ENCODE data around the gene FAM210B. TPM values are rescaled to one million over a fixed set of nuclear protein-coding genes. Genes with fewer than 3 reads are reported as not detected.

Gene FAM210B
- total and polyA plus RNA-seq, 9 of the 15 experiments (the other 6 are each of a cell fraction or from before 2014, with no cell fraction given), result 12.1 to 87.3 (median 47.6) TPM

DNA sequence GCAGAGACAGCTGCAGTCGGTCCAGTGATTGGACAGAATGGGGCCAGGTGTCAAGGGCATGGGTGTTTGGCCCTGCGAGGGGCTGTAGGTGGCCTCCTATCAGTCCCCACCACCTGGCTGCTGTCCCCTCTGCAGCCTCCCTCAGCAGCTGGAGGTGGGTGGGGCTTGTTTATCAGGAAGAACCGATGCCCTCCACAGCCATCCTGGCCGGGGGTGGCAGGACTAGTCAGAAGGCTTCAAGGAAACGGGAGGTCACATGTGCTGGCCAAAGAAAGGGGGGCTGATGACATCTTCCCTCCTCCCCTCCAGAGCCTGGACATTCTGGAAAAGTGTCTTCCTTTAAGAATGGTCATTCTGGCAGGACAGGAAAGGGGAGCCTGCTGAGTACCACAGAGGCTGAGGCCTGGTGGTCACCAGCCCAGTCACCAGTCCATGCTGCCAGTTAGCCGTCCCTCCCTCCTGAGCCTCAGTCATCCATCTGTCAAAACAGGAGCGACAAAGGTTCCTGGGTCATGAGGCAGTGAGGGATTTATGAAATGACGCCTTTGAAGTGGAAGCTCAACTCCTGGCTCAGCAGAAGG, 4.1 kb downstream of the FAM210B start (continued):
- TF ChIP-seq, protein P1, sequence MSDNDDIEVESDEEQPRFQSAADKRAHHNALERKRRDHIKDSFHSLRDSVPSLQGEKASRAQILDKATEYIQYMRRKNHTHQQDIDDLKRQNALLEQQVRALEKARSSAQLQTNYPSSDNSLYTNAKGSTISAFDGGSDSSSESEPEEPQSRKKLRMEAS (CRISPR knock-in tag; IDR thresholded peaks at IDR 0.05), result peak; percentile 61
- TF ChIP-seq ZNF217 (CRISPR knock-in tag; IDR thresholded peaks at IDR 0.05) (no peak), FOXA3 (CRISPR knock-in tag; conservative IDR thresholded peaks at IDR 0.05 in 1 of 2, IDR thresholded peaks at IDR 0.05 in 1 of 2) (no peak), KAT2B (IDR thresholded peaks at IDR 0.05; ENCODE audit: low read depth, low read length) (no peak), NCOR1 (IDR thresholded peaks at IDR 0.05) (peak; percentile 98), TAF1 (IDR thresholded peaks at IDR 0.05; ENCODE audit: control insufficient read depth, extremely low read depth, insufficient read depth, low read length, severe bottlenecking) (no peak), RBBP5 (IDR thresholded peaks at IDR 0.05; ENCODE audit: borderline replicate concordance, insufficient read depth, low read length, poor library complexity, severe bottlenecking) (no peak), ZNF707 (CRISPR knock-in tag; conservative IDR thresholded peaks at IDR 0.05) (no peak), TRIM24 (IDR thresholded peaks at IDR 0.05) (peak; percentile 98), ZNF354B (CRISPR knock-in tag; IDR thresholded peaks at IDR 0.05) (no peak), HDGF (IDR thresholded peaks at IDR 0.05) (no peak), HCFC1 (IDR thresholded peaks at IDR 0.05; ENCODE audit: low read depth, low read length) (no peak), NR2F6 (CRISPR knock-in tag; IDR thresholded peaks at IDR 0.05) (no peak)
- TF ChIP-seq, protein P2, sequence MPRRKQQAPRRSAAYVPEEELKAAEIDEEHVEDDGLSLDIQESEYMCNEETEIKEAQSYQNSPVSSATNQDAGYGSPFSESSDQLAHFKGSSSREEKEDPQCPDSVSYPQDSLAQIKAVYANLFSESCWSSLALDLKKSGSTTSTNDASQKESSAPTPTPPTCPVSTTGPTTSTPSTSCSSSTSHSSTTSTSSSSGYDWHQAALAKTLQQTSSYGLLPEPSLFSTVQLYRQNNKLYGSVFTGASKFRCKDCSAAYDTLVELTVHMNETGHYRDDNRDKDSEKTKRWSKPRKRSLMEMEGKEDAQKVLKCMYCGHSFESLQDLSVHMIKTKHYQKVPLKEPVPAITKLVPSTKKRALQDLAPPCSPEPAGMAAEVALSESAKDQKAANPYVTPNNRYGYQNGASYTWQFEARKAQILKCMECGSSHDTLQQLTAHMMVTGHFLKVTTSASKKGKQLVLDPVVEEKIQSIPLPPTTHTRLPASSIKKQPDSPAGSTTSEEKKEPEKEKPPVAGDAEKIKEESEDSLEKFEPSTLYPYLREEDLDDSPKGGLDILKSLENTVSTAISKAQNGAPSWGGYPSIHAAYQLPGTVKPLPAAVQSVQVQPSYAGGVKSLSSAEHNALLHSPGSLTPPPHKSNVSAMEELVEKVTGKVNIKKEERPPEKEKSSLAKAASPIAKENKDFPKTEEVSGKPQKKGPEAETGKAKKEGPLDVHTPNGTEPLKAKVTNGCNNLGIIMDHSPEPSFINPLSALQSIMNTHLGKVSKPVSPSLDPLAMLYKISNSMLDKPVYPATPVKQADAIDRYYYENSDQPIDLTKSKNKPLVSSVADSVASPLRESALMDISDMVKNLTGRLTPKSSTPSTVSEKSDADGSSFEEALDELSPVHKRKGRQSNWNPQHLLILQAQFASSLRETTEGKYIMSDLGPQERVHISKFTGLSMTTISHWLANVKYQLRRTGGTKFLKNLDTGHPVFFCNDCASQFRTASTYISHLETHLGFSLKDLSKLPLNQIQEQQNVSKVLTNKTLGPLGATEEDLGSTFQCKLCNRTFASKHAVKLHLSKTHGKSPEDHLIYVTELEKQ (CRISPR knock-in tag; IDR thresholded peaks at IDR 0.05), result no peak
- TF ChIP-seq, protein P3, sequence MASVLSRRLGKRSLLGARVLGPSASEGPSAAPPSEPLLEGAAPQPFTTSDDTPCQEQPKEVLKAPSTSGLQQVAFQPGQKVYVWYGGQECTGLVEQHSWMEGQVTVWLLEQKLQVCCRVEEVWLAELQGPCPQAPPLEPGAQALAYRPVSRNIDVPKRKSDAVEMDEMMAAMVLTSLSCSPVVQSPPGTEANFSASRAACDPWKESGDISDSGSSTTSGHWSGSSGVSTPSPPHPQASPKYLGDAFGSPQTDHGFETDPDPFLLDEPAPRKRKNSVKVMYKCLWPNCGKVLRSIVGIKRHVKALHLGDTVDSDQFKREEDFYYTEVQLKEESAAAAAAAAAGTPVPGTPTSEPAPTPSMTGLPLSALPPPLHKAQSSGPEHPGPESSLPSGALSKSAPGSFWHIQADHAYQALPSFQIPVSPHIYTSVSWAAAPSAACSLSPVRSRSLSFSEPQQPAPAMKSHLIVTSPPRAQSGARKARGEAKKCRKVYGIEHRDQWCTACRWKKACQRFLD (CRISPR knock-in tag; IDR thresholded peaks at IDR 0.05), result peak; percentile 87
- TF ChIP-seq, protein P4, sequence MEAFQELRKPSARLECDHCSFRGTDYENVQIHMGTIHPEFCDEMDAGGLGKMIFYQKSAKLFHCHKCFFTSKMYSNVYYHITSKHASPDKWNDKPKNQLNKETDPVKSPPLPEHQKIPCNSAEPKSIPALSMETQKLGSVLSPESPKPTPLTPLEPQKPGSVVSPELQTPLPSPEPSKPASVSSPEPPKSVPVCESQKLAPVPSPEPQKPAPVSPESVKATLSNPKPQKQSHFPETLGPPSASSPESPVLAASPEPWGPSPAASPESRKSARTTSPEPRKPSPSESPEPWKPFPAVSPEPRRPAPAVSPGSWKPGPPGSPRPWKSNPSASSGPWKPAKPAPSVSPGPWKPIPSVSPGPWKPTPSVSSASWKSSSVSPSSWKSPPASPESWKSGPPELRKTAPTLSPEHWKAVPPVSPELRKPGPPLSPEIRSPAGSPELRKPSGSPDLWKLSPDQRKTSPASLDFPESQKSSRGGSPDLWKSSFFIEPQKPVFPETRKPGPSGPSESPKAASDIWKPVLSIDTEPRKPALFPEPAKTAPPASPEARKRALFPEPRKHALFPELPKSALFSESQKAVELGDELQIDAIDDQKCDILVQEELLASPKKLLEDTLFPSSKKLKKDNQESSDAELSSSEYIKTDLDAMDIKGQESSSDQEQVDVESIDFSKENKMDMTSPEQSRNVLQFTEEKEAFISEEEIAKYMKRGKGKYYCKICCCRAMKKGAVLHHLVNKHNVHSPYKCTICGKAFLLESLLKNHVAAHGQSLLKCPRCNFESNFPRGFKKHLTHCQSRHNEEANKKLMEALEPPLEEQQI (IDR thresholded peaks at IDR 0.05), result peak; percentile 86
- TF ChIP-seq, protein P5, sequence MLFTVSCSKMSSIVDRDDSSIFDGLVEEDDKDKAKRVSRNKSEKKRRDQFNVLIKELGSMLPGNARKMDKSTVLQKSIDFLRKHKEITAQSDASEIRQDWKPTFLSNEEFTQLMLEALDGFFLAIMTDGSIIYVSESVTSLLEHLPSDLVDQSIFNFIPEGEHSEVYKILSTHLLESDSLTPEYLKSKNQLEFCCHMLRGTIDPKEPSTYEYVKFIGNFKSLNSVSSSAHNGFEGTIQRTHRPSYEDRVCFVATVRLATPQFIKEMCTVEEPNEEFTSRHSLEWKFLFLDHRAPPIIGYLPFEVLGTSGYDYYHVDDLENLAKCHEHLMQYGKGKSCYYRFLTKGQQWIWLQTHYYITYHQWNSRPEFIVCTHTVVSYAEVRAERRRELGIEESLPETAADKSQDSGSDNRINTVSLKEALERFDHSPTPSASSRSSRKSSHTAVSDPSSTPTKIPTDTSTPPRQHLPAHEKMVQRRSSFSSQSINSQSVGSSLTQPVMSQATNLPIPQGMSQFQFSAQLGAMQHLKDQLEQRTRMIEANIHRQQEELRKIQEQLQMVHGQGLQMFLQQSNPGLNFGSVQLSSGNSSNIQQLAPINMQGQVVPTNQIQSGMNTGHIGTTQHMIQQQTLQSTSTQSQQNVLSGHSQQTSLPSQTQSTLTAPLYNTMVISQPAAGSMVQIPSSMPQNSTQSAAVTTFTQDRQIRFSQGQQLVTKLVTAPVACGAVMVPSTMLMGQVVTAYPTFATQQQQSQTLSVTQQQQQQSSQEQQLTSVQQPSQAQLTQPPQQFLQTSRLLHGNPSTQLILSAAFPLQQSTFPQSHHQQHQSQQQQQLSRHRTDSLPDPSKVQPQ (CRISPR knock-in tag; IDR thresholded peaks at IDR 0.05; ENCODE audit: borderline replicate concordance), result peak; percentile 27; the same call in 1 of the 2 replicates
